PC-9 (cell line): ENCODE data around the gene PRM2.

Source experiments
- CTCF ChIP-seq: fragments of 200-600 bp; sonication (generic); conservative IDR thresholded peaks from 2 replicates; pipeline ENCODE4 v1.6.1; 2017; ENCODE audit warnings: mixed run types, antibody characterized with exemption, mild to moderate bottlenecking, moderate library complexity
- EZH2 ChIP-seq: fragments of 200-600 bp; sonication (generic); IDR thresholded peaks from 2 replicates; pipeline ENCODE4 v1.8.0; 2017; ENCODE audit warnings: antibody characterized with exemption, low read depth

DNA sequence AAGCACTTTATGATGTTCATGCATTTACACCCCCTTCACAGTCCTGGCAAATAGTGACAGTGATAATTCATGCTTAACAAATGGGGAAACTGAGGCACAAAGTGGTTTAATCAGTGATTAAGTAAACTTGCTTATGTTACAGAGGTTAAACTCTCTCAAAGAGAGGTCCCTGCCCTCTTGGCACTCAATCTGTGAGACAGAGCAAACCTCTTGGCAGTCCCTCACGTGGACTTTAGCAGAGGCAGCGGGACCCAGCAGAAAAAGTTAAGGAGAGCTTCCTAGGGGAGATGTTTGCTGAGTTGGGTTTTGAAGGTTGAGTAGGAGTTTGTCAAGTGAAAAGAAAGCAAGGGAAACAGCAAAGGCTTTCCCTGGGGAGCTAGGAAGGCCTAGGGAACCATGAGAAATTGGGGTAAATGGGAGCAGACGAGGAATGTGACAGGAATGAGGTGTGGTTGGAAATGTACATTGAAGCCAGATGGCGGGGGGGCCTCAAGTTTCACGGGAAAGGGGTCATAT is 31.0 kb downstream of the PRM2 start:
- TF ChIP-seq CTCF (no peak), EZH2 (no peak)
